Ovary (tissue), 3 donors: Measurements from ENCODE around the gene EIF5.

Experiments
- EP300 ChIP-seq: sonication (generic); formaldehyde crosslinking; IDR thresholded peaks from one replicate; pipeline ENCODE4 v1.6.1; 2017; ENCODE audit warnings: antibody characterized with exemption
- TF ChIP-seq, protein P1 (sequence below), 3 donors: fragments of 450-650 bp in 2 of 3; fragments of 200-600 bp in 1 of 3; IDR thresholded peaks; one replicate each; pipeline versions ENCODE4 v1.5.1 to v1.8.0; 2016 to 2022; ENCODE audit warnings: antibody characterized with exemption in 3 of 3, mild to moderate bottlenecking in 1 of 3
- donor health status: DM: no; HTN: no; CAD: no.

DNA sequence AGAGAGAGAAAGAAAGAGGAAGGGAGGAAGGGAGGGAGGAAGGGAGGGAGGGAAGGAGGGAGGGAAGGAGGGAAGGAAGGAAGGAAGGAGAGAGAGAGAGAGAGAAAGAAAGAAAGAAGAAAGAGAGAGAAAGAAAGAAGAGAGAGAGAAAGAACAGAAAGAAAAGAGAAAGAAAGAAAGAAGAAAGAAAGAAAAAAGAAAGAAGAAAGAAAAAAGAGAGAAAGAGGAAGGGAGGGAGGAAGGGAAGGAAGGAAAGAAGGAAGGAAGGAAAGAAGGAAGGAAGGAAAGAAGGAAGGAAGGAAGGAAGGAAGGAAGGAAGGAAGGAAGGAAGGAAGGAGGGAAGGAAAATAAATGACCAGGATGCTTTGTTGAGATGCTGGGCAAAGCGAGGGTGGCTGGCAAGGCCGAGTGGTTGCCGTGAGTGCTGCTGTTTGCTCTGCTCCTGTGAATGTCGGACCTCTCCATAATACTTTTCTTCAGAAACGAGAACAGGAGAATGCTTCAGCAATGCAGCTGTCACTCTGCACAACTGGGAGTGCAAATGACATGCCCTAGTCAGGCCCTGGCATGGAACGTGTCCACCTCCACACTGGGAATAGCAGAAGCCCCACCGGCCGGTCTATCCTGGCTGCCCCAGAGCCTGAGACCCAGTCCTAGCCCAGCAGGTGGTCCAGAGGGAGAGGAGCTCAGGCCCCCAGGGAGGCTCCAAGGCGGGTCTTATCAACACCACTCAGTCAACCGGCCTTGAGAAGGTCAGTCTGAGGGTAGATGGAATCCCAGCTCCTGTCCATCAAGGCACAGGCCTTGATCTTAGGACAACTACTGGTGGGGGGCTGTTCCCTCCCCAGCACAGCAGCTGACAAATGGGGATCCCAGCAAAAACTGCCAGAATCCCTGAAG is 25.1 kb upstream of the EIF5 start:
- no peak for TF ChIP-seq EP300
- TF ChIP-seq, protein P1, sequence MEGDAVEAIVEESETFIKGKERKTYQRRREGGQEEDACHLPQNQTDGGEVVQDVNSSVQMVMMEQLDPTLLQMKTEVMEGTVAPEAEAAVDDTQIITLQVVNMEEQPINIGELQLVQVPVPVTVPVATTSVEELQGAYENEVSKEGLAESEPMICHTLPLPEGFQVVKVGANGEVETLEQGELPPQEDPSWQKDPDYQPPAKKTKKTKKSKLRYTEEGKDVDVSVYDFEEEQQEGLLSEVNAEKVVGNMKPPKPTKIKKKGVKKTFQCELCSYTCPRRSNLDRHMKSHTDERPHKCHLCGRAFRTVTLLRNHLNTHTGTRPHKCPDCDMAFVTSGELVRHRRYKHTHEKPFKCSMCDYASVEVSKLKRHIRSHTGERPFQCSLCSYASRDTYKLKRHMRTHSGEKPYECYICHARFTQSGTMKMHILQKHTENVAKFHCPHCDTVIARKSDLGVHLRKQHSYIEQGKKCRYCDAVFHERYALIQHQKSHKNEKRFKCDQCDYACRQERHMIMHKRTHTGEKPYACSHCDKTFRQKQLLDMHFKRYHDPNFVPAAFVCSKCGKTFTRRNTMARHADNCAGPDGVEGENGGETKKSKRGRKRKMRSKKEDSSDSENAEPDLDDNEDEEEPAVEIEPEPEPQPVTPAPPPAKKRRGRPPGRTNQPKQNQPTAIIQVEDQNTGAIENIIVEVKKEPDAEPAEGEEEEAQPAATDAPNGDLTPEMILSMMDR (IDR thresholded peaks at IDR 0.05): no peak
